MM.1S (cell line): ENCODE results near the gene FOXD1.

Experiments used
- DNase-seq: peaks from one replicate; pipeline ENCODE4 v3.0.0-alpha.2; 2015
- H2AFZ ChIP-seq: fragments of 300-600 bp; sonication (generic); 2 replicates; pipeline ENCODE4 v1.6.0; 2016; ENCODE audit warnings: antibody characterized with exemption, low read length
- H3F3A ChIP-seq: fragments of 300-600 bp; sonication (generic); 2 replicates; pipeline ENCODE4 v1.6.1; 2016; ENCODE audit warnings: mild to moderate bottlenecking, antibody characterized with exemption, low read length, moderate library complexity, mixed read lengths; ENCODE audit not compliant: insufficient read depth
- H3K27ac ChIP-seq: fragments of 300-600 bp; sonication (generic); 2 replicates; pipeline ENCODE4 v1.5.1; 2016; ENCODE audit warnings: mild to moderate bottlenecking, low read length
- H3K27me3 ChIP-seq: fragments of 300-600 bp; sonication (generic); replicated peaks from 2 replicates; pipeline ENCODE4 v1.6.0; 2016; ENCODE audit warnings: low read length; ENCODE audit not compliant: insufficient read depth
- H3K36me3 ChIP-seq: fragments of 300-600 bp; sonication (generic); replicated peaks from 2 replicates; pipeline ENCODE4 v1.6.1; 2016; ENCODE audit warnings: mild to moderate bottlenecking, low read length, mixed read lengths; ENCODE audit not compliant: insufficient read depth
- H3K4me1 ChIP-seq: fragments of 300-600 bp; sonication (generic); 2 replicates; pipeline ENCODE4 v1.6.1; 2016; ENCODE audit warnings: low read length, mixed read lengths
- H3K4me2 ChIP-seq: fragments of 300-600 bp; sonication (generic); 2 replicates; pipeline ENCODE4 v1.6.0; 2016; ENCODE audit warnings: low read depth, low read length
- H3K4me3 ChIP-seq: fragments of 300-600 bp; sonication (generic); 2 replicates; pipeline ENCODE4 v1.5.1; 2016; ENCODE audit warnings: low read length, mixed read lengths
- H3K79me2 ChIP-seq: fragments of 300-600 bp; sonication (generic); 2 replicates; pipeline ENCODE4 v1.6.1; 2016; ENCODE audit warnings: mixed run types, low read length, mixed read lengths
- H3K9ac ChIP-seq: fragments of 300-600 bp; sonication (generic); 2 replicates; pipeline ENCODE4 v1.6.1; 2016; ENCODE audit warnings: low read length, mixed read lengths
- H3K9me2 ChIP-seq: fragments of 300-600 bp; sonication (generic); replicated peaks from 2 replicates; pipeline ENCODE4 v1.6.1; 2016; ENCODE audit warnings: mild to moderate bottlenecking, low read length, mixed read lengths; ENCODE audit not compliant: insufficient read depth
- H3K9me3 ChIP-seq: fragments of 300-600 bp; sonication (generic); replicated peaks from 2 replicates; pipeline ENCODE4 v1.6.1; 2016; ENCODE audit warnings: mild to moderate bottlenecking, low read length, mixed read lengths; ENCODE audit not compliant: insufficient read depth
- H4K20me1 ChIP-seq: fragments of 300-600 bp; sonication (generic); 2 replicates; pipeline ENCODE4 v1.6.1; 2016; ENCODE audit warnings: mild to moderate bottlenecking, low read length, moderate library complexity, mixed read lengths; ENCODE audit not compliant: insufficient read depth
- EZH2 ChIP-seq: fragments of 300-600 bp; sonication (generic); optimal IDR thresholded peaks from 2 replicates; pipeline ENCODE3; 2017; ENCODE audit warnings: low read depth, mild to moderate bottlenecking, antibody characterized with exemption, low read length, mixed read lengths
- EZH2phosphoT487 ChIP-seq: fragments of 300-600 bp; sonication (generic); IDR thresholded peaks from 2 replicates; pipeline ENCODE4 v1.6.1; 2018; ENCODE audit warnings: antibody characterized with exemption, low read length
- TF ChIP-seq, protein P1 (sequence below): fragments of 300-600 bp; sonication (generic); IDR thresholded peaks from 2 replicates; pipeline ENCODE4 v1.5.1; 2016; ENCODE audit warnings: antibody characterized with exemption, low read length, mixed read lengths

Gene FOXD1

GRCh38 chr5:73442231-73442811 lies 6.3 kb downstream of the FOXD1 start:
- H3K79me2 ChIP-seq, result peaks cover 8% of the 10 kb centered on the region; the same call in 1 of the 2 replicates
- no peak overlapping the region for H3K4me3 ChIP-seq
- no peak overlapping the region for H3K27ac ChIP-seq
- H3K9me2 ChIP-seq, result no peaks in the 10 kb centered on the region
- no peaks in the 10 kb centered on the region for H3K4me1 ChIP-seq
- no peaks in the 10 kb centered on the region for H3F3A ChIP-seq
- H3K9ac ChIP-seq, result no peak overlapping the region
- no peak overlapping the region for H2AFZ ChIP-seq
- DNase-seq, result no peak
- no peak overlapping the region for H3K4me2 ChIP-seq
- peaks cover 19% of the 10 kb centered on the region; the same call in 1 of the 2 replicates for H3K27me3 ChIP-seq
- no peaks in the 10 kb centered on the region for H4K20me1 ChIP-seq
- TF ChIP-seq EZH2, result no peak
- TF ChIP-seq EZH2phosphoT487, result no peak
- TF ChIP-seq, protein P1, sequence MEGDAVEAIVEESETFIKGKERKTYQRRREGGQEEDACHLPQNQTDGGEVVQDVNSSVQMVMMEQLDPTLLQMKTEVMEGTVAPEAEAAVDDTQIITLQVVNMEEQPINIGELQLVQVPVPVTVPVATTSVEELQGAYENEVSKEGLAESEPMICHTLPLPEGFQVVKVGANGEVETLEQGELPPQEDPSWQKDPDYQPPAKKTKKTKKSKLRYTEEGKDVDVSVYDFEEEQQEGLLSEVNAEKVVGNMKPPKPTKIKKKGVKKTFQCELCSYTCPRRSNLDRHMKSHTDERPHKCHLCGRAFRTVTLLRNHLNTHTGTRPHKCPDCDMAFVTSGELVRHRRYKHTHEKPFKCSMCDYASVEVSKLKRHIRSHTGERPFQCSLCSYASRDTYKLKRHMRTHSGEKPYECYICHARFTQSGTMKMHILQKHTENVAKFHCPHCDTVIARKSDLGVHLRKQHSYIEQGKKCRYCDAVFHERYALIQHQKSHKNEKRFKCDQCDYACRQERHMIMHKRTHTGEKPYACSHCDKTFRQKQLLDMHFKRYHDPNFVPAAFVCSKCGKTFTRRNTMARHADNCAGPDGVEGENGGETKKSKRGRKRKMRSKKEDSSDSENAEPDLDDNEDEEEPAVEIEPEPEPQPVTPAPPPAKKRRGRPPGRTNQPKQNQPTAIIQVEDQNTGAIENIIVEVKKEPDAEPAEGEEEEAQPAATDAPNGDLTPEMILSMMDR, result no peak
- H3K9me3 ChIP-seq, result no peaks in the 10 kb centered on the region
- no peaks in the 10 kb centered on the region for H3K36me3 ChIP-seq

DNA sequence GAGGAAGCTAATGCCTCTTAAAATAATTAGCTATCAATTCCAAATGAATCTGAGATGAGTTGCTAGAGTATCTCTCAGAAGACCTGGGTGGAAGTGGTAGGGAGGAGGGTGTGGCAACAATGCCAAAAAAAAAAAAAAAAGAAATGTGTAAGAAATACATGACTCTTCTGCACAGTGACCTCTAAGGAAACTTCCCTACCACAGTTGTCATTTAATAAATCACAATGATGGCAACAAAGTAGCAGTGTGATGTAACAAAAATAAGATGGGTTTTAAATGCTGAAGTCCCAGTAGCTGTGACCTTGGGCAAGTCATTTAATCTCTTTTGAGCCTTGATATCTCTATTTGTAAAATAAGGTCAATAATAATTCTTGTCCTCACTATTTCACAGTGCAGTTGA lies 7.2 kb downstream of the FOXD1 start:
- peaks cover 17% of the 10 kb centered on the region; the same call in 1 of the 2 replicates for H3K27me3 ChIP-seq
- DNase-seq, result no peak

DNA sequence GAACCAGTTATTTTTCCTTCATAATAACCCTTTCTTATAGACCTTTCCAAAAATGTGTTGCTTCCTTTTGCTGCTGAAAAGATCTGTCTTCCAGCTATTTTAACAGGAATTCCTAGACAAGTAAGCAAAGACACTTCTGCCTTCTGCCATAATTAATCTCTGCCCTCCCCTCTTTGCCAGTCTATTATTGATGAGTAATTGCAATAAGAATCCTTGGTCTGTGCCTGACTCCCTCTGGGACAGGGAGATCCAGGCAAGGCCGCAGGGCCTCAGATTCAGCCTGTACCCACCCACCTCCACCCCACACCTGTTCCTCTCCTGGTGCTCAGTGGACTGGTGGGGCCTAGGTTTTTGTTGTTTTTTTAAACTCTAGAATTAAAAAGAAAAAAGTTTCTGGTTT lies 8.3 kb downstream of the FOXD1 start:
- TF ChIP-seq EZH2phosphoT487, result no peak
- TF ChIP-seq, protein P1, result no peak
- no peak for TF ChIP-seq EZH2
- Histone ChIP-seq H3K4me2 (no peak overlapping the region), H3K27me3 (0 out of 2 replicates have a peak, but pooled peaks cover 6% of the 10 kb centered on the region), H3K36me3 (no peaks in the 10 kb centered on the region), H3K9me2 (no peaks in the 10 kb centered on the region), H3K27ac (no peak overlapping the region), H3K79me2 (no peaks in the 10 kb centered on the region), H3K4me1 (no peaks in the 10 kb centered on the region), H3K9ac (no peak overlapping the region), H3F3A (no peaks in the 10 kb centered on the region), H3K4me3 (no peak overlapping the region), H3K9me3 (no peaks in the 10 kb centered on the region), H2AFZ (no peak overlapping the region), H4K20me1 (no peaks in the 10 kb centered on the region)
- DNase-seq, result no peak

More for the DNA sequence above, 7.2 kb downstream of the FOXD1 start:
- H2AFZ ChIP-seq, result no peak overlapping the region
- no peak overlapping the region for H3K9ac ChIP-seq
- H3K4me2 ChIP-seq, result no peak overlapping the region
- no peaks in the 10 kb centered on the region for H3K9me2 ChIP-seq
- TF ChIP-seq EZH2, result no peak
- TF ChIP-seq, protein P1, result no peak
- TF ChIP-seq EZH2phosphoT487, result no peak
- no peaks in the 10 kb centered on the region for H3K4me1 ChIP-seq
- no peaks in the 10 kb centered on the region for H3K9me3 ChIP-seq
- H3K4me3 ChIP-seq, result no peak overlapping the region
- H4K20me1 ChIP-seq, result no peaks in the 10 kb centered on the region
- H3K36me3 ChIP-seq, result no peaks in the 10 kb centered on the region
- no peak overlapping the region for H3K27ac ChIP-seq
- H3K79me2 ChIP-seq, result peaks cover 4% of the 10 kb centered on the region; the same call in 1 of the 2 replicates
- H3F3A ChIP-seq, result no peaks in the 10 kb centered on the region
